ENCODE results near the gene AMER2.
A peak's percentile ranks its signal among the peaks of the same experiment; 100 is the strongest.

The AMER2 gene

GRCh38 chr13:25171517-25172302, at the start of gene AMER2:
Gene AMER2, minus strand, starts transcription at chr13:25172288. Its CDS starts 669 bp downstream, at chr13:25171619.
- H3K9me3 ChIP-seq (ENCODE audit: severe bottlenecking): no peaks in the 10 kb centered on the region
- peaks cover 44% of the 10 kb centered on the region for H3K36me3 ChIP-seq
- H3K27ac ChIP-seq: peak within 1 kb of the TSS; percentile 97
- DNase-seq: peak; percentile 99
- no peaks in the 10 kb centered on the region for H3K27me3 ChIP-seq (ENCODE audit: insufficient read depth, low read depth, severe bottlenecking)
- H3K4me3 ChIP-seq (ENCODE audit: low read depth, low read length): peak within 1 kb of the TSS; percentile 82
- no peak for TF ChIP-seq CTCF (IDR thresholded peaks at IDR 0.05; ENCODE audit: low read depth, low read length)

GRCh38 chr13:25218019-25218418, 45.9 kb upstream of the AMER2 start:
- DNase-seq: no peak
- H3K27me3 ChIP-seq (ENCODE audit: insufficient read depth, low read depth, severe bottlenecking): no peaks in the 10 kb centered on the region
- no peak overlapping the region for H3K27ac ChIP-seq
- no peak for TF ChIP-seq CTCF (IDR thresholded peaks at IDR 0.05; ENCODE audit: low read depth, low read length)
- no peaks in the 10 kb centered on the region for H3K36me3 ChIP-seq
- H3K9me3 ChIP-seq (ENCODE audit: severe bottlenecking): no peaks in the 10 kb centered on the region
- H3K4me3 ChIP-seq (ENCODE audit: low read depth, low read length): no peak overlapping the region

- TF ChIP-seq CTCF (IDR thresholded peaks at IDR 0.05; ENCODE audit: low read depth, low read length): no peak
- Histone ChIP-seq H3K4me3 (ENCODE audit: low read depth, low read length) (no peak overlapping the region), H3K27ac (no peak overlapping the region), H3K27me3 (ENCODE audit: insufficient read depth, low read depth, severe bottlenecking) (no peaks in the 10 kb centered on the region), H3K9me3 (ENCODE audit: severe bottlenecking) (no peaks in the 10 kb centered on the region), H3K36me3 (no peaks in the 10 kb centered on the region)
- DNase-seq: no peak
Measured at GRCh38 chr13:25217023-25217885, 45.2 kb upstream of the AMER2 start.

- Histone ChIP-seq H3K27me3 (ENCODE audit: insufficient read depth, low read depth, severe bottlenecking) (no peaks in the 10 kb centered on the region), H3K4me3 (ENCODE audit: low read depth, low read length) (no peak overlapping the region), H3K36me3 (no peaks in the 10 kb centered on the region), H3K27ac (no peak overlapping the region), H3K9me3 (ENCODE audit: severe bottlenecking) (no peaks in the 10 kb centered on the region)
- TF ChIP-seq CTCF (IDR thresholded peaks at IDR 0.05; ENCODE audit: low read depth, low read length): no peak
- DNase-seq: no peak
Measured at GRCh38 chr13:25215253-25215575, 43.1 kb upstream of the AMER2 start.

GRCh38 chr13:25214491-25215252, 42.6 kb upstream of the AMER2 start:
- no peak for DNase-seq
- Histone ChIP-seq H3K36me3 (no peaks in the 10 kb centered on the region), H3K27ac (no peak overlapping the region), H3K9me3 (ENCODE audit: severe bottlenecking) (no peaks in the 10 kb centered on the region), H3K27me3 (ENCODE audit: insufficient read depth, low read depth, severe bottlenecking) (no peaks in the 10 kb centered on the region), H3K4me3 (ENCODE audit: low read depth, low read length) (no peak overlapping the region)
- TF ChIP-seq CTCF (IDR thresholded peaks at IDR 0.05; ENCODE audit: low read depth, low read length): no peak
